HEK293 (cell line): ENCODE results near the gene TMEM121.
A peak's percentile ranks its signal among the peaks of the same experiment; 100 is the strongest.

ENCODE experiments used
- CTCF ChIA-PET: fragments of 350-600 bp; formaldehyde crosslinking; extraction: SDS; loops from one replicate; lab custom pipeline; 2021; ENCODE audit warnings: antibody characterized with exemption; lab: Yijun Ruan, JAX
- POLR2A ChIA-PET: fragments of 300-600 bp; formaldehyde crosslinking; extraction: SDS; loops from one replicate; lab custom pipeline; 2020; ENCODE audit warnings: antibody characterized with exemption, inconsistent platforms; lab: Yijun Ruan, JAX
- H3K27ac ChIP-seq: fragments of 200-500 bp; sonication (Bioruptor generic); 2 replicates; pipeline ENCODE4 v1.5.1; 2014; ENCODE audit warnings: low read depth, low read length, control low read depth, inconsistent platforms; ENCODE audit errors: extremely low read depth
- H3K36me3 ChIP-seq, 2 experiments: fragments of 200-500 bp in 1 of 2; sonication (Bioruptor generic) in 1 of 2; 1 replicate in 1 of 2; 2 replicates in 1 of 2; pipeline ENCODE4 v1.5.1; 2014 to 2017; ENCODE audit warnings: inconsistent platforms in 2 of 2, low read length in 2 of 2; ENCODE audit not compliant: control insufficient read depth in 2 of 2, insufficient read depth in 1 of 2
- H3K4me1 ChIP-seq: fragments of 200-500 bp; sonication (Bioruptor generic); 2 replicates; pipeline ENCODE4 v1.5.1; 2014; ENCODE audit warnings: mild to moderate bottlenecking, low read length, inconsistent platforms; ENCODE audit not compliant: control insufficient read depth, insufficient read depth
- H3K4me3 ChIP-seq: 2 replicates; pipeline ENCODE4 v1.5.1; 2011; ENCODE audit warnings: low read depth, mild to moderate bottlenecking, control low read depth, low read length, moderate library complexity
- H3K9me3 ChIP-seq: fragments of 200-500 bp; sonication (Bioruptor generic); 2 replicates; pipeline ENCODE4 v1.5.1; 2014; ENCODE audit warnings: low read depth, low read length, inconsistent platforms; ENCODE audit not compliant: control insufficient read depth, insufficient read depth
- GLIS2 ChIP-seq: fragments of 450-650 bp; formaldehyde crosslinking; IDR thresholded peaks from 2 replicates; pipeline ENCODE4 v1.5.1; 2016; ENCODE audit warnings: missing biosample characterization, missing genetic modification characterization
- KLF16 ChIP-seq: fragments of 450-650 bp; formaldehyde crosslinking; IDR thresholded peaks from 2 replicates; pipeline ENCODE4 v1.5.1; 2017; ENCODE audit warnings: missing biosample characterization, missing genetic modification characterization
- KLF8 ChIP-seq: fragments of 450-650 bp; formaldehyde crosslinking; IDR thresholded peaks from 2 replicates; pipeline ENCODE4 v1.5.1; 2016; ENCODE audit warnings: missing biosample characterization, missing genetic modification characterization
- PRDM1 ChIP-seq: fragments of 450-650 bp; formaldehyde crosslinking; IDR thresholded peaks from 2 replicates; pipeline ENCODE4; 2016; ENCODE audit warnings: missing biosample characterization, missing genetic modification characterization
- SP3 ChIP-seq: fragments of 450-650 bp; formaldehyde crosslinking; IDR thresholded peaks from 2 replicates; pipeline ENCODE4 v1.5.1; 2016; ENCODE audit warnings: missing biosample characterization, missing genetic modification characterization
- ZBTB10 ChIP-seq: fragments of 450-650 bp; formaldehyde crosslinking; IDR thresholded peaks from 2 replicates; pipeline ENCODE4 v1.5.1; 2016; ENCODE audit warnings: missing biosample characterization, missing genetic modification characterization
- ZBTB44 ChIP-seq: fragments of 450-650 bp; IDR thresholded peaks from 2 replicates; pipeline ENCODE4 v1.5.1; 2018; ENCODE audit warnings: missing biosample characterization, mild to moderate bottlenecking, missing genetic modification characterization
- ZBTB7A ChIP-seq: fragments of 450-650 bp; formaldehyde crosslinking; IDR thresholded peaks from 2 replicates; pipeline ENCODE4 v1.5.1; 2016; ENCODE audit warnings: low read depth, missing biosample characterization, missing genetic modification characterization
- ZEB2 ChIP-seq: fragments of 450-650 bp; formaldehyde crosslinking; IDR thresholded peaks from 2 replicates; pipeline ENCODE4 v1.5.1; 2016; ENCODE audit warnings: missing biosample characterization, missing genetic modification characterization
- ZFP41 ChIP-seq: fragments of 450-650 bp; formaldehyde crosslinking; IDR thresholded peaks from 2 replicates; pipeline ENCODE4 v1.5.1; 2016; ENCODE audit warnings: missing biosample characterization, missing genetic modification characterization, borderline replicate concordance
- ZFP69B ChIP-seq: fragments of 450-650 bp; formaldehyde crosslinking; IDR thresholded peaks from 2 replicates; pipeline ENCODE4 v1.5.1; 2016; ENCODE audit warnings: missing biosample characterization, missing genetic modification characterization
- ZNF121 ChIP-seq: fragments of 450-650 bp; formaldehyde crosslinking; IDR thresholded peaks from 2 replicates; pipeline ENCODE4 v1.5.1; 2016; ENCODE audit warnings: missing biosample characterization, missing genetic modification characterization
- ZNF133 ChIP-seq: fragments of 450-650 bp; formaldehyde crosslinking; IDR thresholded peaks from 2 replicates; pipeline ENCODE4 v1.5.1; 2016; ENCODE audit warnings: missing biosample characterization, missing genetic modification characterization
- ZNF19 ChIP-seq: fragments of 450-650 bp; formaldehyde crosslinking; IDR thresholded peaks from 2 replicates; pipeline ENCODE4; 2016; ENCODE audit warnings: missing biosample characterization, missing genetic modification characterization, low read depth
- ZNF214 ChIP-seq: fragments of 450-650 bp; formaldehyde crosslinking; IDR thresholded peaks from 2 replicates; pipeline ENCODE4 v1.5.1; 2017; ENCODE audit warnings: missing biosample characterization, mild to moderate bottlenecking, missing genetic modification characterization, borderline replicate concordance
- ZNF223 ChIP-seq: fragments of 450-650 bp; formaldehyde crosslinking; IDR thresholded peaks from 2 replicates; pipeline ENCODE4 v1.5.1; 2016; ENCODE audit warnings: missing biosample characterization, missing genetic modification characterization
- ZNF24 ChIP-seq: fragments of 450-650 bp; formaldehyde crosslinking; IDR thresholded peaks from 2 replicates; pipeline ENCODE4 v1.5.1; 2016; ENCODE audit warnings: missing biosample characterization, missing genetic modification characterization
- ZNF292 ChIP-seq: fragments of 450-650 bp; formaldehyde crosslinking; IDR thresholded peaks from 2 replicates; pipeline ENCODE4 v1.5.1; 2016; ENCODE audit warnings: low read depth, missing biosample characterization, missing genetic modification characterization, borderline replicate concordance
- ZNF37A ChIP-seq: fragments of 450-650 bp; IDR thresholded peaks from 2 replicates; pipeline ENCODE4 v1.5.1; 2018; ENCODE audit warnings: missing biosample characterization, missing genetic modification characterization
- ZNF423 ChIP-seq: fragments of 450-650 bp; formaldehyde crosslinking; IDR thresholded peaks from 2 replicates; pipeline ENCODE4 v1.5.1; 2016; ENCODE audit warnings: missing biosample characterization, missing genetic modification characterization
- ZNF610 ChIP-seq: fragments of 450-650 bp; formaldehyde crosslinking; IDR thresholded peaks from 2 replicates; pipeline ENCODE4 v1.5.1; 2016; ENCODE audit warnings: missing biosample characterization, missing genetic modification characterization, borderline replicate concordance
- ZNF654 ChIP-seq: fragments of 450-650 bp; formaldehyde crosslinking; IDR thresholded peaks from 2 replicates; pipeline ENCODE4 v1.5.1; 2016; ENCODE audit warnings: low read depth, missing biosample characterization, missing genetic modification characterization
- ZNF677 ChIP-seq: fragments of 450-650 bp; IDR thresholded peaks from 2 replicates; pipeline ENCODE4 v1.5.0; 2018; ENCODE audit warnings: missing biosample characterization, mild to moderate bottlenecking, missing genetic modification characterization, moderate library complexity
- ZSCAN23 ChIP-seq: fragments of 450-650 bp; formaldehyde crosslinking; IDR thresholded peaks from 2 replicates; pipeline ENCODE4 v1.5.1; 2016; ENCODE audit warnings: missing biosample characterization, missing genetic modification characterization
- TF ChIP-seq, protein P1 (sequence below): fragments of 450-650 bp; formaldehyde crosslinking; IDR thresholded peaks from 2 replicates; pipeline ENCODE4 v1.5.0; 2017; ENCODE audit warnings: missing biosample characterization, missing genetic modification characterization, borderline replicate concordance
- TF ChIP-seq, protein P2 (sequence below): fragments of 450-650 bp; formaldehyde crosslinking; IDR thresholded peaks from 2 replicates; pipeline ENCODE4 v1.5.1; 2016; ENCODE audit warnings: missing biosample characterization, missing genetic modification characterization

TMEM121 gene

GRCh38 chr14:105527381-105527825 lies 1.0 kb downstream of the TMEM121 start:
- 0 out of 2 replicates have a peak, but pooled peaks cover 2% of the 10 kb centered on the region for H3K4me1 ChIP-seq
- ChIA-PET CTCF (interaction anchor here (0.6 to 2.1 kb wide), 3 partner anchors 10 to 584 kb away, joined by 3 to 8 read pairs (median 3); no protein-coding TSS in a partner anchor), POLR2A (no interaction called here)
- peak overlapping the region; percentile 74; the same call in 1 of the 2 replicates for H3K27ac ChIP-seq
- peak overlapping the region; percentile 56 for H3K4me3 ChIP-seq
- TF ChIP-seq ZNF133 (tag by site-specific recombination) (no peak), GLIS2 (tag by site-specific recombination) (no peak), ZNF677 (tag by site-specific recombination) (no peak), ZNF292 (tag by site-specific recombination) (no peak), ZNF223 (tag by site-specific recombination) (no peak), ZEB2 (no peak), ZNF423 (tag by site-specific recombination) (no peak), ZFP41 (tag by site-specific recombination) (no peak), ZBTB7A (tag by site-specific recombination) (no peak), ZNF214 (tag by site-specific recombination) (no peak), KLF8 (tag by site-specific recombination) (no peak), ZSCAN23 (no peak)
- peaks cover 0 to 24% of the 10 kb centered on the region in 2 experiments; a peak in 1 of 3 replicates for H3K36me3 ChIP-seq
- H3K9me3 ChIP-seq = no peaks in the 10 kb centered on the region

GRCh38 chr14:105527826-105528585 lies 1.6 kb downstream of the TMEM121 start:
- POLR2A ChIA-PET = interaction anchor here (0.6 to 1.0 kb wide), 4 partner anchors 38 to 227 kb away, joined by 3 to 4 read pairs (median 3); partner anchors contain the start of gene BRF1
- Histone ChIP-seq H3K4me3 (peak overlapping the region; percentile 40), H3K4me1 (0 out of 2 replicates have a peak, but pooled peaks cover 2% of the 10 kb centered on the region), H3K27ac (peak overlapping the region; percentile 74; the same call in 1 of the 2 replicates), H3K9me3 (no peaks in the 10 kb centered on the region), H3K36me3 (peaks cover 0 to 24% of the 10 kb centered on the region in 2 experiments; a peak in 1 of 3 replicates)
- CTCF ChIA-PET = interaction anchor here (0.6 to 2.1 kb wide), 12 partner anchors 9 to 530 kb away, joined by 3 to 13 read pairs (median 4); no protein-coding TSS in a partner anchor
- TF ChIP-seq, protein P1, sequence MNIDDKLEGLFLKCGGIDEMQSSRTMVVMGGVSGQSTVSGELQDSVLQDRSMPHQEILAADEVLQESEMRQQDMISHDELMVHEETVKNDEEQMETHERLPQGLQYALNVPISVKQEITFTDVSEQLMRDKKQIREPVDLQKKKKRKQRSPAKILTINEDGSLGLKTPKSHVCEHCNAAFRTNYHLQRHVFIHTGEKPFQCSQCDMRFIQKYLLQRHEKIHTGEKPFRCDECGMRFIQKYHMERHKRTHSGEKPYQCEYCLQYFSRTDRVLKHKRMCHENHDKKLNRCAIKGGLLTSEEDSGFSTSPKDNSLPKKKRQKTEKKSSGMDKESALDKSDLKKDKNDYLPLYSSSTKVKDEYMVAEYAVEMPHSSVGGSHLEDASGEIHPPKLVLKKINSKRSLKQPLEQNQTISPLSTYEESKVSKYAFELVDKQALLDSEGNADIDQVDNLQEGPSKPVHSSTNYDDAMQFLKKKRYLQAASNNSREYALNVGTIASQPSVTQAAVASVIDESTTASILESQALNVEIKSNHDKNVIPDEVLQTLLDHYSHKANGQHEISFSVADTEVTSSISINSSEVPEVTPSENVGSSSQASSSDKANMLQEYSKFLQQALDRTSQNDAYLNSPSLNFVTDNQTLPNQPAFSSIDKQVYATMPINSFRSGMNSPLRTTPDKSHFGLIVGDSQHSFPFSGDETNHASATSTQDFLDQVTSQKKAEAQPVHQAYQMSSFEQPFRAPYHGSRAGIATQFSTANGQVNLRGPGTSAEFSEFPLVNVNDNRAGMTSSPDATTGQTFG (tag by site-specific recombination) = no peak
- peak; percentile 70; the same call in 1 of the 2 replicates for TF ChIP-seq ZFP69B (tag by site-specific recombination)
- TF ChIP-seq ZBTB10 (tag by site-specific recombination) = peak; percentile 43; the same call in 1 of the 2 replicates
- peak; percentile 49 for TF ChIP-seq SP3 (tag by site-specific recombination)
- TF ChIP-seq, protein P2, sequence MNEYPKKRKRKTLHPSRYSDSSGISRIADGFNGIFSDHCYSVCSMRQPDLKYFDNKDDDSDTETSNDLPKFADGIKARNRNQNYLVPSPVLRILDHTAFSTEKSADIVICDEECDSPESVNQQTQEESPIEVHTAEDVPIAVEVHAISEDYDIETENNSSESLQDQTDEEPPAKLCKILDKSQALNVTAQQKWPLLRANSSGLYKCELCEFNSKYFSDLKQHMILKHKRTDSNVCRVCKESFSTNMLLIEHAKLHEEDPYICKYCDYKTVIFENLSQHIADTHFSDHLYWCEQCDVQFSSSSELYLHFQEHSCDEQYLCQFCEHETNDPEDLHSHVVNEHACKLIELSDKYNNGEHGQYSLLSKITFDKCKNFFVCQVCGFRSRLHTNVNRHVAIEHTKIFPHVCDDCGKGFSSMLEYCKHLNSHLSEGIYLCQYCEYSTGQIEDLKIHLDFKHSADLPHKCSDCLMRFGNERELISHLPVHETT (tag by site-specific recombination) = no peak
- 0 out of 2 replicates have a peak, but pooled peaks have one; percentile 8 for TF ChIP-seq ZNF121
- TF ChIP-seq PRDM1 = no peak
- peak; percentile 55; the same call in 1 of the 2 replicates for TF ChIP-seq ZNF24 (tag by site-specific recombination)
- no peak for TF ChIP-seq ZNF19 (tag by site-specific recombination)
- TF ChIP-seq KLF16 (tag by site-specific recombination) = peak; percentile 44; the same call in 1 of the 2 replicates
- TF ChIP-seq ZNF610 (tag by site-specific recombination) = no peak
- no peak for TF ChIP-seq ZNF37A (tag by site-specific recombination)
- TF ChIP-seq ZBTB44 (tag by site-specific recombination) = peak; percentile 11; the same call in 1 of the 2 replicates
- peak; percentile 52 for TF ChIP-seq ZNF654 (tag by site-specific recombination)
